Measurements from ENCODE around the gene APMAP. TPM values are rescaled to one million over a fixed set of nuclear protein-coding genes. Genes with fewer than 3 reads are reported as not detected.

APMAP gene
- total RNA-seq, 2 experiments from 2014 or later, result 27.7 to 28.0 TPM

GRCh38 chr20:25013478-25014380 is 21.2 kb upstream of the APMAP start:
- intact Hi-C loops (cut with micrococcal nuclease; ENCODE audit: unreplicated experiment), result no loop called here
- H4K20me1 ChIP-seq (ENCODE audit: insufficient read depth, low read length), result no peaks in the 10 kb centered on the region; the same call in 1 of the 2 replicates
- POLR2A ChIA-PET, result no interaction called here
- H3K79me2 ChIP-seq (ENCODE audit: insufficient read depth, low read depth, low read length), result no peaks in the 10 kb centered on the region
- H3K4me2 ChIP-seq (ENCODE audit: low read length), result no peak overlapping the region
- DNase-seq (ENCODE audit: low spot score), result no peak
- H3K9me3 ChIP-seq (ENCODE audit: low read length), result no peaks in the 10 kb centered on the region
- no peak overlapping the region for H3K4me3 ChIP-seq (ENCODE audit: low read depth, low read length, poor library complexity, severe bottlenecking)
- TF ChIP-seq CTCF (conservative IDR thresholded peaks at IDR 0.05; ENCODE audit: low read length) (no peak), EZH2phosphoT487 (IDR thresholded peaks at IDR 0.05; ENCODE audit: borderline replicate concordance, low read depth, low read length) (no peak)
- H2AFZ ChIP-seq (ENCODE audit: low read length), result no peak overlapping the region
- H3K36me3 ChIP-seq (ENCODE audit: insufficient read depth, low read length), result no peaks in the 10 kb centered on the region
- no peak overlapping the region for H3K27ac ChIP-seq (ENCODE audit: low read depth, low read length, poor library complexity, severe bottlenecking)
- CTCF ChIA-PET (ENCODE audit: unreplicated experiment), result no interaction called here
- BruUV-seq (replicated peaks), result no TSS peak
- H3K4me1 ChIP-seq (ENCODE audit: insufficient read depth, low read length, poor library complexity, severe bottlenecking), result no peaks in the 10 kb centered on the region
- no peaks in the 10 kb centered on the region for H3K9me2 ChIP-seq (ENCODE audit: insufficient read depth, low read length)

- TF ChIP-seq EZH2phosphoT487 (IDR thresholded peaks at IDR 0.05; ENCODE audit: borderline replicate concordance, low read depth, low read length), result no peak
- no peak for TF ChIP-seq CTCF (conservative IDR thresholded peaks at IDR 0.05; ENCODE audit: low read length)
- Histone ChIP-seq H4K20me1 (ENCODE audit: insufficient read depth, low read length) (no peaks in the 10 kb centered on the region), H2AFZ (ENCODE audit: low read length) (no peak overlapping the region), H3K36me3 (ENCODE audit: insufficient read depth, low read length) (no peaks in the 10 kb centered on the region), H3K79me2 (ENCODE audit: insufficient read depth, low read depth, low read length) (no peaks in the 10 kb centered on the region), H3K9me3 (ENCODE audit: low read length) (no peaks in the 10 kb centered on the region), H3K4me3 (ENCODE audit: low read depth, low read length, poor library complexity, severe bottlenecking) (no peak overlapping the region), H3K4me1 (ENCODE audit: insufficient read depth, low read length, poor library complexity, severe bottlenecking) (no peaks in the 10 kb centered on the region), H3K27ac (ENCODE audit: low read depth, low read length, poor library complexity, severe bottlenecking) (no peak overlapping the region), H3K9me2 (ENCODE audit: insufficient read depth, low read length) (no peaks in the 10 kb centered on the region), H3K4me2 (ENCODE audit: low read length) (no peak overlapping the region)
- intact Hi-C loops (cut with micrococcal nuclease; ENCODE audit: unreplicated experiment), result no loop called here
- CTCF ChIA-PET (ENCODE audit: unreplicated experiment), result no interaction called here
- no TSS peak for BruUV-seq (replicated peaks)
- no peak for DNase-seq (ENCODE audit: low spot score)
- POLR2A ChIA-PET, result no interaction called here
Measured at GRCh38 chr20:25012616-25013189, 20.2 kb upstream of the APMAP start.

- BruUV-seq (replicated peaks), result no TSS peak
- Histone ChIP-seq H3K36me3 (ENCODE audit: insufficient read depth, low read length) (no peaks in the 10 kb centered on the region), H4K20me1 (ENCODE audit: insufficient read depth, low read length) (no peaks in the 10 kb centered on the region), H3K4me3 (ENCODE audit: low read depth, low read length, poor library complexity, severe bottlenecking) (no peak overlapping the region), H3K27ac (ENCODE audit: low read depth, low read length, poor library complexity, severe bottlenecking) (no peak overlapping the region), H2AFZ (ENCODE audit: low read length) (no peak overlapping the region), H3K9me3 (ENCODE audit: low read length) (no peaks in the 10 kb centered on the region), H3K4me1 (ENCODE audit: insufficient read depth, low read length, poor library complexity, severe bottlenecking) (no peaks in the 10 kb centered on the region), H3K4me2 (ENCODE audit: low read length) (no peak overlapping the region), H3K79me2 (ENCODE audit: insufficient read depth, low read depth, low read length) (no peaks in the 10 kb centered on the region), H3K9me2 (ENCODE audit: insufficient read depth, low read length) (no peaks in the 10 kb centered on the region)
- TF ChIP-seq CTCF (conservative IDR thresholded peaks at IDR 0.05; ENCODE audit: low read length), result no peak
- no peak for TF ChIP-seq EZH2phosphoT487 (IDR thresholded peaks at IDR 0.05; ENCODE audit: borderline replicate concordance, low read depth, low read length)
- ChIA-PET CTCF (ENCODE audit: unreplicated experiment) (no interaction called here), POLR2A (interaction anchor here (0.6 kb wide), 1 partner anchor 1114 kb away, joined by 6 read pairs; no protein-coding TSS in a partner anchor)
- intact Hi-C loops (cut with micrococcal nuclease; ENCODE audit: unreplicated experiment), result no loop called here
- DNase-seq (ENCODE audit: low spot score), result no peak
Measured at GRCh38 chr20:25011831-25012241, 19.3 kb upstream of the APMAP start.
